ENCODE measurements around the gene GPC6.
A peak's percentile ranks its signal among the peaks of the same experiment; 100 is the strongest.

GPC6 gene

DNA sequence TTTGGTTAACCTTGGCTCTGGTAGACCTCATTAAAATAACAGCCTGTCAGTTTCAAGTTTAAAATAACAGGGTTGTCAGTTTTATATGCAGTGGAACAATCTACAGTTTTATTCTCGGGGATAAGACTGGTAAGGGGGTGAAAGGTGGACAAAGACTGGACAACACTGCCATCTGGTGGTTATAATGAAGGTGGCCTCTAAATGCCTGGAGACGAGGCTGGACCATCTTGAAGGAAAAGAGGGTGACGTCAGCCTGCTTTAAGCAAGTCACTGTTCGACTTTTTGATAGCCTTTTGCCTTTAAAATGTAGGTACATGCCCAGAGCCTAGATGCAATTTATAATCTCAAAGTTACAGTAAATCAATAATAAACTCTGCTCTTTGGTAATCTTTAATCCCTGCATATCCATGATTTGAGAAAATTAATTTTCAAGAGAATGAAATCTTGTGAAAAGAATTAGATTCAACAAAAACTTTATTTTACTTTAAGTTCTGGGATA lies 1135.9 kb downstream of the GPC6 start:
- no peak overlapping the region for H3K27ac ChIP-seq
- TF ChIP-seq, protein P1, sequence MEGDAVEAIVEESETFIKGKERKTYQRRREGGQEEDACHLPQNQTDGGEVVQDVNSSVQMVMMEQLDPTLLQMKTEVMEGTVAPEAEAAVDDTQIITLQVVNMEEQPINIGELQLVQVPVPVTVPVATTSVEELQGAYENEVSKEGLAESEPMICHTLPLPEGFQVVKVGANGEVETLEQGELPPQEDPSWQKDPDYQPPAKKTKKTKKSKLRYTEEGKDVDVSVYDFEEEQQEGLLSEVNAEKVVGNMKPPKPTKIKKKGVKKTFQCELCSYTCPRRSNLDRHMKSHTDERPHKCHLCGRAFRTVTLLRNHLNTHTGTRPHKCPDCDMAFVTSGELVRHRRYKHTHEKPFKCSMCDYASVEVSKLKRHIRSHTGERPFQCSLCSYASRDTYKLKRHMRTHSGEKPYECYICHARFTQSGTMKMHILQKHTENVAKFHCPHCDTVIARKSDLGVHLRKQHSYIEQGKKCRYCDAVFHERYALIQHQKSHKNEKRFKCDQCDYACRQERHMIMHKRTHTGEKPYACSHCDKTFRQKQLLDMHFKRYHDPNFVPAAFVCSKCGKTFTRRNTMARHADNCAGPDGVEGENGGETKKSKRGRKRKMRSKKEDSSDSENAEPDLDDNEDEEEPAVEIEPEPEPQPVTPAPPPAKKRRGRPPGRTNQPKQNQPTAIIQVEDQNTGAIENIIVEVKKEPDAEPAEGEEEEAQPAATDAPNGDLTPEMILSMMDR (conservative IDR thresholded peaks at IDR 0.05) = peak; percentile 80

DNA sequence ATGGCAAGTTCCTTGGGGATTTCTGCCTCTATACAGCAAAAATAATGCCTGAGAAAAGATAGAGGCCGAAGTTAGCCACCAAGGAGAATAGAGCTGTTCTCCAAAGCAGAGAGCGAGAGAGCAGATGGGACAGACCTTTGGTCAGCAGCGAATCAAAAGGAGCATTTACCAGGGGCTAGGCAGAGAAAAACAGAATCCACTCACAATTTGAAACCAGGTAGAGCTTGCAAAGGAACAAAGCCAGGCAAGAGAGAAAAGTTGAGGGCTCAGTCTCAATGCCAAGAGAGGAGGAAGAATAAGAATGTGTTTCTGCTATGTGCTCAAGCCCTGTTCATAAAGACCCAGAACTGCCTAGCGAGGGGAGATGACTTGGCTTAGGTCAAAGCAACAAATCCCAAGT lies 1140.1 kb downstream of the GPC6 start:
- TF ChIP-seq, protein P1 (conservative IDR thresholded peaks at IDR 0.05) = no peak
- H3K27ac ChIP-seq = no peak overlapping the region

DNA sequence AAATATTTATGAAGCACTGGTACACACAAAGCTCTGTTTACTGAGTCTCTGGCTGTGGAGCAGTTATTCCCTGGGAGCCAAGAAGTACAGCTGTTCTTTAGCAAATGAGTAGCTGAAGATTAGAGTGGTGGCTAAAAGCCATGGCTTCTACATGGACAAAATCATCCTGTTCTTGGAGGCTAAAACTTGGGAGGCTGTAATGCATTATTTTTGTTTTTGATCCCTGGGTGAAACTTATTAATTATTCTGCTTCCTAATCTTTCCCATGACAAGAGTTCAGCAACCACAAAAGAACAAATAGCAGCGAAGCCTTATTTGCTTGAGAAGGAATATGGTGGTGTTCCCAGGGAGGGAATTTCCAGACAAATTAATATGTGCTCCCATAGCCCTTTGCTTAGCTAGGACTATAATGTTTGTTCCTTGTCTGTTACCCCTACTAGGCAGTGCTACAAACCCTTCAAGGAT lies 1143.4 kb downstream of the GPC6 start:
- TF ChIP-seq, protein P1 (conservative IDR thresholded peaks at IDR 0.05) = no peak

DNA sequence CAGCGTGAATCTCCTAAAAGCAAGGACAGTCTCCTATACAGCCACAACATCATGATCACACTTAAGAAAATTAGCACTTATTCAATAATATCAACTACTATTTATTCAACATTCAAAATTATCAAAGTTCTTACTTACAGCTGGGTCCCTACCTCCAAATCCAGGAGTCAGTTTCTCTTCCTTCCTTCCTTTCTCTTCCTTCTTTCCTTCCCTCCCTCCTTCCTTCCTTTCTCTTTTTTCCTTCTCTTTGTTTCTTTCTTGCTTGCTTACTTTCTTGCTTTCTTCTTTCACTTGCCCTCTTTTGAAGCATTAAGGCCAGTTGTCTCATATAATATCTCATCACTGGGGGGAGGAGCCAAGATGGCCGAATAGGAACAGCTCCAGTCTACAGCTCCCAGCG lies 1145.2 kb downstream of the GPC6 start:
- TF ChIP-seq, protein P1 (conservative IDR thresholded peaks at IDR 0.05) = no peak
- H3K27ac ChIP-seq = no peak overlapping the region

More for the DNA sequence above, 1143.4 kb downstream of the GPC6 start:
- H3K27ac ChIP-seq = peak overlapping the region; percentile 32

DNA sequence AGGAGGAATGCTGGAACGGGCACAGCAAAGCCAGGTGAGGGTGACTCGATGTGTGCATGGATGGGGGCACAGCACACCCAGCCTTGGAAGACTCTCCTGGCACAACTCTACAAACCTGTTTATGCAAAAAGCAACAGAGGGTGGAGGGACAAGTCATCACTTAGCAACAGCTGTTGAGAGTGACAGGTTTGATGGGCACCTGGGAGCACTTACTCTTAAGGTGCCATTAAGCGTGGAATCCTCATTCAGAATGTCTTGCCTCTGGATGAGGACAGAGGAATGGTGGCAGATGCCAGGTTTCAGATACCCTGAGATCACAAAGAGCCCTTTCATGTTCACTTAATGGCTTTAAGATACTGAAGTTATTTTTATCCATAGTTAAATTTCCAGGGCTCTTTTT lies 1155.9 kb downstream of the GPC6 start:
- TF ChIP-seq, protein P1 (conservative IDR thresholded peaks at IDR 0.05) = no peak
- no peak overlapping the region for H3K27ac ChIP-seq

DNA sequence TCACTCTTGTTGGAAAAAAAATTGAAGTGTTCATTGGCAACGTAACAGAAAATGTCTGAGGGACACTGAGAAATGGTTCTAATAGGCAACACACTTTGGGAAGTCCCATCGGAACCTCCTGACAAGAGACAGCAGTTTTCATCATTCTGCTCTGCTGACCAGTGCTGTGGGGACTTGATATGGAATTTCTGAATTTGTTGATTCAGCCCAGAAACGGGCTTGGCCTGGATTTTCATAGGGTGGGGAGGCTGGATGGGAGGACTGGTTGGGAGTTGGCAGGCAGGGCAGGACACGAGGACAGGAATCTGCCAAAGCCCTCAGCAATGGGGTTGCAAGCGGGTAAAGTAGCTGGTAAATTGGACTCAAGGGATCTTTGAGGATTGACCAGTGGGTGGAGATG lies 1156.4 kb downstream of the GPC6 start:
- no peak overlapping the region for H3K27ac ChIP-seq
- TF ChIP-seq, protein P1 (conservative IDR thresholded peaks at IDR 0.05) = no peak

DNA sequence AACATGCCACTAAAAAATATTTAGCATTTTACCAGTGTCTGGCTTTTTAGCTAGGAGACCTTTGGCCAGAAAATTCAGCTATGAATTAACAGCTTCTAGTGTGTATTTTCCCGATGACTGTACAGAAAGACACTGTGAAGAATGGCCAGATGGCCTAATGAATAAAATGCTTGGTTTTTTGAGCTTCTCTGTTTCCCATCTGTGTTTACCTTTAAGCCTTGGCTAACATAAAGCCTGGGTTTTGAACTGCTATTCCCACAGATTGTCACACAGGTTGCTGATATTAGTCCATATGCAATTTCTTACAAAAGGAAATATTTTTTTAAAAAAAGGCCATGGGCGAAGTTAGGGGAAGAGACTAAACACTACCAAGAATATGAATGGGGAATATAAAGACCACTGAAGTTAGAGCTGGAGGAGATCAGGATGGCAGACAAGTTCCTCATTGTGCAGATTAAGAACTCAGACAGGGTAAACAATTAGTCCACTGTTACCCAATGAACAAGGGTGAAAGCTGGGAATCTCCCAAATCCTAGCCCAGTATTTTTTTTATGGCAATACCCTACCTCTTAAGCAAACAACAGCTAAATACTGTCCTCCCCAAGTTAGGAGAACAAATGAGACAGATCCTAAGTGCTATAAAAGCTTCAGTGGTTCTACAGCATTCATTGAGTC lies 1157.8 kb downstream of the GPC6 start:
- no peak overlapping the region for H3K27ac ChIP-seq
- TF ChIP-seq, protein P1 (conservative IDR thresholded peaks at IDR 0.05) = no peak
